KMS-11 (cell line): ENCODE measurements around the gene CIROP.

Experiments
- H2AFZ ChIP-seq: fragments of 200-600 bp; sonication (generic); 2 replicates; pipeline ENCODE4 v1.6.1; 2016; ENCODE audit warnings: antibody characterized with exemption, mixed run types, low read depth
- H3K27ac ChIP-seq: fragments of 200-600 bp; sonication (generic); 2 replicates; pipeline ENCODE4 v1.6.1; 2016; ENCODE audit warnings: mild to moderate bottlenecking, mixed run types
- H3K27me3 ChIP-seq: fragments of 200-600 bp; sonication (generic); 2 replicates; pipeline ENCODE4 v1.6.1; 2017; ENCODE audit warnings: mild to moderate bottlenecking, low read depth, mixed run types, moderate library complexity; ENCODE audit not compliant: insufficient read depth
- H3K36me3 ChIP-seq: fragments of 200-600 bp; sonication (generic); 2 replicates; pipeline ENCODE4 v1.6.1; 2017; ENCODE audit warnings: mild to moderate bottlenecking, mixed run types; ENCODE audit not compliant: insufficient read depth
- H3K4me1 ChIP-seq: fragments of 200-600 bp; sonication (generic); 2 replicates; pipeline ENCODE4 v1.6.1; 2016; ENCODE audit warnings: mild to moderate bottlenecking, low read depth, mixed run types; ENCODE audit not compliant: poor library complexity, severe bottlenecking
- H3K4me2 ChIP-seq: fragments of 200-600 bp; sonication (generic); 2 replicates; pipeline ENCODE4 v1.7.0; 2016; ENCODE audit warnings: mild to moderate bottlenecking, mixed run types
- H3K4me3 ChIP-seq: fragments of 200-600 bp; sonication (generic); IDR thresholded peaks from 2 replicates; pipeline ENCODE4 v1.6.1; 2017; ENCODE audit warnings: low read depth, low read length, mixed read lengths; ENCODE audit not compliant: insufficient read depth
- H3K79me2 ChIP-seq: fragments of 200-600 bp; sonication (generic); 2 replicates; pipeline ENCODE4 v1.6.1; 2016; ENCODE audit warnings: low read depth, mixed run types; ENCODE audit not compliant: insufficient read depth
- H3K9ac ChIP-seq: fragments of 200-600 bp; sonication (generic); 2 replicates; pipeline ENCODE4 v1.6.1; 2016; ENCODE audit warnings: mild to moderate bottlenecking, mixed run types
- H4K20me1 ChIP-seq: fragments of 200-600 bp; sonication (generic); 2 replicates; pipeline ENCODE4 v1.6.1; 2016; ENCODE audit warnings: mild to moderate bottlenecking, mixed run types; ENCODE audit not compliant: insufficient read depth
- TF ChIP-seq, protein P1 (sequence below): fragments of 200-600 bp; sonication (generic); conservative IDR thresholded peaks from 2 replicates; pipeline ENCODE4 v1.6.1; 2017; ENCODE audit warnings: low read depth, mild to moderate bottlenecking, antibody characterized with exemption, low read length, moderate library complexity, mixed read lengths

The CIROP gene

DNA sequence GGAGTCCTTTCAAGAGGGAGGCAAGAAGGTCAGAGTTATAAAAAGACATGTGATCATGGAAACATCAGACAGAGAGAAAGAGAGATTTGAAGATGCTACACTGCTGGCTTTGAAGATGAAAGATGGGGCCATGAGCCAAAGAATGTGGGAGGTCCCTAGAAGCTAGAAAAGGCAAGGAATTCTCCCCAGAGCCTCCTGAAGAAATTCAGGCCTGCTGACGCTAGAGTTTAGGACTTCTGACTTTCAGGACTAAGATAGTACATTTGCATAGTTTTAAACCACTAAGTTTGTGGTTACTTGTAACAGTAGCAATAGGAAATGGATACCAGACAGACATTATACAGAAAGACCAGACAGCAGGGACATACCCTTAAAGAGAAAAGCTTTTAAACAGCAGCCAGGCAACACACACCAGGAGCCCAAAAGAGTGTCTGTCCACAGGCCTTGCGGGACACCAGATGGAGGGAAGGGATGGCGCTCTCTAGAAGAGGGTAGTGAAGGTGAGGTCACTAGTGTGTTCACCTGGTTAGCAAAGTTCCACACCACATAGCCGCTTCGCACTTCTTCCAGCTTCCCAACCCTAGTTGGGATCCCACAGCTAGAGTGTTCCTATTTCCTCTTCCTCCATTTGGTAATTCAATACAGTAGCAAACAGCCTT is 43.9 kb upstream of the CIROP start:
- Histone ChIP-seq H3K27me3 (no peaks in the 10 kb centered on the region), H3K4me2 (no peak overlapping the region), H3K79me2 (no peaks in the 10 kb centered on the region), H4K20me1 (no peaks in the 10 kb centered on the region), H2AFZ (no peak overlapping the region), H3K4me3 (no peak overlapping the region), H3K4me1 (no peaks in the 10 kb centered on the region), H3K27ac (no peak overlapping the region), H3K9ac (no peak overlapping the region), H3K36me3 (no peaks in the 10 kb centered on the region)
- TF ChIP-seq, protein P1, sequence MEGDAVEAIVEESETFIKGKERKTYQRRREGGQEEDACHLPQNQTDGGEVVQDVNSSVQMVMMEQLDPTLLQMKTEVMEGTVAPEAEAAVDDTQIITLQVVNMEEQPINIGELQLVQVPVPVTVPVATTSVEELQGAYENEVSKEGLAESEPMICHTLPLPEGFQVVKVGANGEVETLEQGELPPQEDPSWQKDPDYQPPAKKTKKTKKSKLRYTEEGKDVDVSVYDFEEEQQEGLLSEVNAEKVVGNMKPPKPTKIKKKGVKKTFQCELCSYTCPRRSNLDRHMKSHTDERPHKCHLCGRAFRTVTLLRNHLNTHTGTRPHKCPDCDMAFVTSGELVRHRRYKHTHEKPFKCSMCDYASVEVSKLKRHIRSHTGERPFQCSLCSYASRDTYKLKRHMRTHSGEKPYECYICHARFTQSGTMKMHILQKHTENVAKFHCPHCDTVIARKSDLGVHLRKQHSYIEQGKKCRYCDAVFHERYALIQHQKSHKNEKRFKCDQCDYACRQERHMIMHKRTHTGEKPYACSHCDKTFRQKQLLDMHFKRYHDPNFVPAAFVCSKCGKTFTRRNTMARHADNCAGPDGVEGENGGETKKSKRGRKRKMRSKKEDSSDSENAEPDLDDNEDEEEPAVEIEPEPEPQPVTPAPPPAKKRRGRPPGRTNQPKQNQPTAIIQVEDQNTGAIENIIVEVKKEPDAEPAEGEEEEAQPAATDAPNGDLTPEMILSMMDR = no peak

DNA sequence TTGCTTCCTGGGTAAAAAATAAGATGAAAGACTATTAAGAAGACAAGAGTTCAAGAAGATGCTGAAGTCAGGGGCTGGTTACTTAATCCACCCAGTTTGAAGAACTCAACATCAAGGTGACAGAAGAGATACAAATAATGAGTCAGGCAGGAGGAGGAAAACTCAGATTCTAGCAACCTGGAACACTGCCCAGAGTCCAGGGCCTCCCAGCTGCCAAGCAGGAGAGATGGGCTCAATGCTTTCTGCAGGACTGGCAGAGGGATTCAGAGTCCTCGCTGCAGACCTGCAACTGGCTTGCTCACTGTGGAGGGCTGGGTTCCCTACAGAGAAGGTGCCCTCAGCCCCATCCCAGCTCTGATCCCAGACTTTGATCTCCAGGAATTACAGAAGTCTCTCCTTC is 42.9 kb upstream of the CIROP start:
- H3K9ac ChIP-seq = no peak overlapping the region
- H3K36me3 ChIP-seq = no peaks in the 10 kb centered on the region
- no peaks in the 10 kb centered on the region for H3K27me3 ChIP-seq
- no peaks in the 10 kb centered on the region for H3K4me1 ChIP-seq
- no peak overlapping the region for H3K27ac ChIP-seq
- no peak overlapping the region for H2AFZ ChIP-seq
- no peak overlapping the region for H3K4me3 ChIP-seq
- H3K79me2 ChIP-seq = no peaks in the 10 kb centered on the region
- no peak overlapping the region for H3K4me2 ChIP-seq
- no peaks in the 10 kb centered on the region for H4K20me1 ChIP-seq
- TF ChIP-seq, protein P1 = no peak

DNA sequence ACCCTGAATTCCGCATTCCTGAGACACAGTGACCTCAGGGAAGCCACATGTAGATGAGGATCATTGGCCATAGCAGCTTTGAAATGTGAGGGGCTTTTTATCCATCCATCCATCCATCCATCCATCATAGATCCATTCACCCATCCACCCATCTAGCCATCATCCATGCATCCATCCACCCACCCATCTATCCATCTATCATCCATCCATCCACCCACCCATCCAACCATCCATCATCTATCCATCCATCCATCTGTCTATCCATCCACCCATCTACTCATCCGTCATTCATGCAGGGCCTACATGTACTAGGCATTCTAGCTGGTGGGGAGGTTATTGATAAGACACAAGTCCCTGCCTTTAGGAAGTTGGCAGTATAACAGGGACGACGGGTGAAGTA is 42.2 kb upstream of the CIROP start:
- H3K4me3 ChIP-seq = no peak overlapping the region
- TF ChIP-seq, protein P1 = no peak
- H3K79me2 ChIP-seq = no peaks in the 10 kb centered on the region
- no peak overlapping the region for H2AFZ ChIP-seq
- no peak overlapping the region for H3K9ac ChIP-seq
- H3K27ac ChIP-seq = no peak overlapping the region
- H3K27me3 ChIP-seq = no peaks in the 10 kb centered on the region
- H3K4me1 ChIP-seq = no peaks in the 10 kb centered on the region
- H3K4me2 ChIP-seq = no peak overlapping the region
- H3K36me3 ChIP-seq = no peaks in the 10 kb centered on the region
- H4K20me1 ChIP-seq = no peaks in the 10 kb centered on the region

DNA sequence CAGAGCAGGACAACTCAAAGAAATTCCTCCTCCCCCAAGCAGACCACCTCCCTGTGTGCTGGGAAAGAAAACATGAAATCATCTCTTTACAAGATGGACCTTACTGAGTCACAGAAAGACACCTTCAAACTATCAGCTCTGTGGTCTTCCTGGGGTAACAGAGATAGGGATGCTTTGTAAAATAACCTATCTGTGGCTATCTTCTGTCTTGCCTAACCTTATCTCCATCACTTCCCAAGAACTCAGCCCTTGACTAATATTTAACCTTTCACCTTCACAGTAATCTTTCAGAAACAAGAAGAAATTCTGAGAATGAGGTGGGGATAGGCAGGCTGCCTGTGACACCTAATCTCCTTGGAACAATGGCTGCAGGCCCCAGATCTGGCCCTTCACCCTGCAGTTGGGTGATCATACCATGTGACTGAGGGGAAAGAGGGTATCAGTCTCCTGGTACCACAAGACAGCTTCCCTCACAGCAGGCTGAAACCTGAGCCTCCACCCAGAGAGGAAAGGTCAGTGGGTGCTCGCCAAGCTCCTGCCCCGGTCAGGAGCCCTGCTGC is 41.6 kb upstream of the CIROP start:
- Histone ChIP-seq H3K4me1 (no peaks in the 10 kb centered on the region), H3K27ac (no peak overlapping the region), H4K20me1 (no peaks in the 10 kb centered on the region), H3K4me3 (no peak overlapping the region), H3K36me3 (no peaks in the 10 kb centered on the region), H3K4me2 (no peak overlapping the region), H3K9ac (no peak overlapping the region), H3K27me3 (no peaks in the 10 kb centered on the region), H3K79me2 (no peaks in the 10 kb centered on the region), H2AFZ (no peak overlapping the region)
- TF ChIP-seq, protein P1 = no peak
